ENCODE data around the gene PHLPP2. TPM values are rescaled to one million over a fixed set of nuclear protein-coding genes. Genes with fewer than 3 reads are reported as not detected.

The PHLPP2 gene
- total and polyA plus RNA-seq, 12 donors = 0.77 to 5.3 (median 3.4) TPM

DNA sequence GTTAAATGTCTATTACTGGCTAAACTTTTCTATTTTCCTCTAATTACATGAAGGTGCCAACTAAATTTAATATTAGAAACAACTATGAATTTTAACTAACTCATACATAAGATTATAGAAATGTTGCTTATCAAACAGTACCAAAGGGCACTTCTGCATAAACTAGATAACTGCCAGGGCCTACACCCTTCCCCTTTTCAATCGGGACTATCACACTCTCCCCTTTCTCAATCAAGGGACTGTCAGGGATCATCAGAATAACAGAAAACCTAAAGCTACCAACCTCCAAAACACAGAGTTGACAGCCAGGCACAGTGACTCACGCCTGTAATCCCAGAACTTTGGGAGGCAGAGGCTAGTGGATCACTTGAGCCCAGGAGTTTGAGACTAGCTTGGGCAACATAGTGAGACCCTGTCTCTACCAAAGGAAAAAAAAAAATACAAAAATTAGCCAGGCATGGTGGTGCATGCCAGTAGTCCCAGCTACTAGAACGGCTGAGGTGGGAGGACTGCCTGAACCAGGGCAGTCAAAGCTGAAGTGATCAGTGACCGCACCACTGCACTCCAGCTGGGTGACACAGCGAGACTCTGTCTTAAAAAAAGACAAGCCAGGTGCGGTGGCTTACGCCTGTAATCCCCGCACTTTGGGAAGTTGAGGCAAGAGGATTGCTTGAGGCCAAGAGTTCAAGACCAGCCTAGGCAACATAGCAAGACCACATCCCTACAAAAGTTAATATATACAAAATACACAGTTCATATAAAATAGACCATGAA, 3.2 kb upstream of the PHLPP2 start:
- Histone ChIP-seq H3K27me3 (peaks cover 0 to 14% (median 0%) of the 10 kb centered on the region in 7 donors), H3K36me3 (peaks cover 0 to 36% (median 18%) of the 10 kb centered on the region in 9 donors), H3K9me3 (no peaks in the 10 kb centered on the region), H3K27ac (peak overlapping the region in 1 of 10 donors; percentile 16), H3K4me3 (no peak overlapping the region), H3K4me1 (peaks cover 2 to 30% (median 21%) of the 10 kb centered on the region in 9 donors)
- intact Hi-C loops (cut with DNase I) = no loop called here
- WGBS, 2 donors = 84 to 87% methylated on average over 8 of the region's 8 CpGs
- no peak for DNase-seq
- no peak for ATAC-seq
- TF ChIP-seq, protein P1, sequence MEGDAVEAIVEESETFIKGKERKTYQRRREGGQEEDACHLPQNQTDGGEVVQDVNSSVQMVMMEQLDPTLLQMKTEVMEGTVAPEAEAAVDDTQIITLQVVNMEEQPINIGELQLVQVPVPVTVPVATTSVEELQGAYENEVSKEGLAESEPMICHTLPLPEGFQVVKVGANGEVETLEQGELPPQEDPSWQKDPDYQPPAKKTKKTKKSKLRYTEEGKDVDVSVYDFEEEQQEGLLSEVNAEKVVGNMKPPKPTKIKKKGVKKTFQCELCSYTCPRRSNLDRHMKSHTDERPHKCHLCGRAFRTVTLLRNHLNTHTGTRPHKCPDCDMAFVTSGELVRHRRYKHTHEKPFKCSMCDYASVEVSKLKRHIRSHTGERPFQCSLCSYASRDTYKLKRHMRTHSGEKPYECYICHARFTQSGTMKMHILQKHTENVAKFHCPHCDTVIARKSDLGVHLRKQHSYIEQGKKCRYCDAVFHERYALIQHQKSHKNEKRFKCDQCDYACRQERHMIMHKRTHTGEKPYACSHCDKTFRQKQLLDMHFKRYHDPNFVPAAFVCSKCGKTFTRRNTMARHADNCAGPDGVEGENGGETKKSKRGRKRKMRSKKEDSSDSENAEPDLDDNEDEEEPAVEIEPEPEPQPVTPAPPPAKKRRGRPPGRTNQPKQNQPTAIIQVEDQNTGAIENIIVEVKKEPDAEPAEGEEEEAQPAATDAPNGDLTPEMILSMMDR (IDR thresholded peaks at IDR 0.05) = no peak

DNA sequence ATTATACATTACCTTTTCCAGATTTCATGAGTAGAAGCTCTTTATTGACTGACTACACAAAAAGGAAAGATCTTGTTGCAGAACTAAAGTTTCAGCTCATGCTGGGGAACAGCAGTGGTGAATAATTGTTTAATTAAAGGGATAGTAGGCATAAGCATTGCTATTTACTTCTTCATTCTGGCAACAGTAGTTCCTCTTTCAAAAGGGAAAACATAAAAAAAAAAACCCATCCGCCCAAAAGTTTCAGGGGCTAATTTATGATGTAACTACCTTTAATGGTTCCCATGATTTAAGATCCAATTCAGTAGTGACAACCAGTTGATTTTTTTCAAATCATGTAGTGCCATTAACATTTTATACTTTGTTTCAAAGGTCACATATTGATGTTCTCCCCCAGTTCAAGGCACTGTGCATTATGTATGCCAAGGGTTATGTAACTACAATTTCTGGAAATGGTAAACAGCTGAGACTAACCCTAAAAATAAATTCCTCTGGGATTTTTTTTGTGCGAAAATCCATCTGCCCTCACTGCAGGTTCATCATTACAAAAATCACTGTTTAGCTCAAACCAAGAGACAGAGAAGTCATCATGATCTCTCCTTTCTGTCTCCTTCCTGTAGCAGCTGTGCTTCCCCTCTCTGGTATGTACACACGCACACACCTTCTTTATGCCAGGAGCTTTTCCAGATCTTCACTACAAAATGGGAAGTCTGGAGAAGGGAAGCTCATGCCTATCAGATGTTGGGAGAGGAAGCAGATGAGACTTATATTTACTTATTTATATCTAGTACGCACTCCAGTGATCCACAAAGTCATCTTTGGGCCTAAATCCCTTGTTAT, 2.2 kb upstream of the PHLPP2 start:
- peak overlapping the region in 3 of 10 donors; percentile 3 to 41 (median 6) for H3K27ac ChIP-seq
- no peak for DNase-seq

DNA sequence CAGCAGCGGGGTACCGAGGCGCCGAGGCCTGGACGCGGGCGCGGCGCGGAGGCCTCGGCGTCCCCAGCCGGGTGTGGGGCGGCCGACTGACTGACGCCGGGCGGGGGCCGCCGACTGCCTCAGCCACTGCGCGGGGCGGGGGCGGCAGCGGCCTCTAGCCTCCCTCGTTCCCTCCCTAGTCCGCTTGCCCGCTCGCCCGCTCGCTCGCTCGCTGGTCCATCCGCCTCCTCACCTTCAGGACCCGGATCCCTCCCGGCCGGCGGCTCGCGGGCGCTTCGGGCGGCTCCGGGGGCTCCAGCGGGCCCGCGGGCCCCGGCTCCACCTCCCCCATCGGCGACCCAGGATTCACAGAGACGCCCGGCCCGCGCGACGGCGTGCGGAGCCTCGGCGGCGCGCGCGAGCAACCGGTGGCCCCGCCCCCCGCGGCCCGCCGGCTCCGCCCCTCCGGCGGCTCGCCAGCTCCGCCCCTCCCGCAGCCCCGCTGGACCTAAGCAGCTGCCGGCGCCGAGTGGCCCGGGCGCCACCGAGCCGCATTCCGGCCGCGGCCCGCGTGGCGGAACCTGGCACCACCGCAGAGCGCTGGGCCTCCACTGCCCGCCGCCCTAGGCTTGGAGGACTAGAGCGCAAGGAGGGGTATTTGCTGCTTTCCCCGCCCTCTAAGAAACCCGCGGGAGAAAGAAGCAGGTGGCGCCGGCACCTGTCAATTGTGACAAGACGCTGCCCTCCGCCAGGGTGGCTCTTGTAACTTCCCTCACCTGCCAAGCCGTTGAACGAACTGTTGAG, 773 bp downstream of the PHLPP2 start:
- H3K36me3 ChIP-seq = peaks cover 0 to 5% (median 0%) of the 10 kb centered on the region in 9 donors
- peaks cover 0 to 14% (median 0%) of the 10 kb centered on the region in 7 donors for H3K27me3 ChIP-seq
- intact Hi-C loops (cut with DNase I) = loop anchor here in 1 of 10 donors (5.0 kb wide), 1 partner anchor 169 kb away; no protein-coding TSS in a partner anchor
- H3K9me3 ChIP-seq = no peaks in the 10 kb centered on the region
- DNase-seq (peak; percentile 67 to 85), ATAC-seq (peak; percentile 80 to 94 (median 88))
- TF ChIP-seq, protein P1 (IDR thresholded peaks at IDR 0.05) = peak in 1 of 9 donors; percentile 3
- 0% methylated on average over 72 to 102 of the region's 104 CpGs for WGBS, 2 donors
- H3K4me3 ChIP-seq = peak overlapping the region; percentile 40 to 87 (median 83)
- H3K4me1 ChIP-seq = peaks cover 2 to 37% (median 28%) of the 10 kb centered on the region in 9 donors
- H3K27ac ChIP-seq = peak overlapping the region; percentile 50 to 94 (median 86)

More for the DNA sequence above, 2.2 kb upstream of the PHLPP2 start:
- no peak overlapping the region for H3K4me3 ChIP-seq
- TF ChIP-seq, protein P1 (IDR thresholded peaks at IDR 0.05) = no peak
- peaks cover 0 to 14% (median 0%) of the 10 kb centered on the region in 7 donors for H3K27me3 ChIP-seq
- intact Hi-C loops (cut with DNase I) = no loop called here
- peaks cover 2 to 37% (median 28%) of the 10 kb centered on the region in 9 donors for H3K4me1 ChIP-seq
- 51 to 62% methylated on average over 4 of the region's 4 CpGs for WGBS, 2 donors
- no peak for ATAC-seq
- no peaks in the 10 kb centered on the region for H3K9me3 ChIP-seq
- H3K36me3 ChIP-seq = peaks cover 0 to 25% (median 8%) of the 10 kb centered on the region in 9 donors

Measured in heart right ventricle (tissue), 16 donors.